Right lobe of liver (tissue), 6 donors: ENCODE data around the gene MID1IP1. TPM values are rescaled to one million over a fixed set of nuclear protein-coding genes. Genes with fewer than 3 reads are reported as not detected.

ENCODE experiments used
- ATAC-seq, 4 donors: fragments of 200-7000 bp; cut with Tn5 transposase; one replicate each; pipeline ENCODE4 v1.9.1; 2020; ENCODE audit warnings: mild to moderate bottlenecking in 4 of 4, moderate library complexity in 4 of 4
- DNase-seq, 3 donors: peaks; one replicate each; pipeline ENCODE4 v3.0.0-alpha.2; 2020
- H3K27ac ChIP-seq, 3 donors: fragments of 200-600 bp; one replicate each; pipeline ENCODE4 v1.8.0; 2022
- H3K27me3 ChIP-seq, 2 donors: fragments of 200-600 bp; one replicate each; pipeline ENCODE4 v1.8.0; 2022
- H3K36me3 ChIP-seq, 4 donors: fragments of 200-600 bp; sonication (generic) in 1 of 4; one replicate each; pipeline versions ENCODE4 v1.5.1 to v1.8.0; 2017 to 2022; ENCODE audit warnings: control low read depth in 1 of 4
- H3K4me1 ChIP-seq, 4 donors: fragments of 200-600 bp; sonication (generic) in 1 of 4; one replicate each; pipeline versions ENCODE4 v1.5.1 to v1.8.0; 2017 to 2022; ENCODE audit warnings: control low read depth in 1 of 4
- H3K4me3 ChIP-seq, 3 donors: fragments of 200-600 bp; one replicate each; pipeline ENCODE4 v1.8.0; 2022
- H3K9me3 ChIP-seq, 4 donors: fragments of 200-600 bp; sonication (generic) in 1 of 4; one replicate each; pipeline versions ENCODE4 v1.5.1 to v1.8.0; 2017 to 2022; ENCODE audit warnings: control low read depth in 1 of 4
- CTCF ChIP-seq, 4 donors: fragments of 200-600 bp in 3 of 4; fragments of 450-650 bp in 1 of 4; IDR thresholded peaks; one replicate each; pipeline versions ENCODE4 v1.5.1 to v1.8.0; 2016 to 2022; ENCODE audit warnings: antibody characterized with exemption in 4 of 4, mild to moderate bottlenecking in 2 of 4
- POLR2A ChIP-seq: fragments of 450-650 bp; IDR thresholded peaks from one replicate; pipeline ENCODE4 v1.6.1; 2017; ENCODE audit warnings: antibody characterized with exemption, mild to moderate bottlenecking
- WGBS: methylation state at CpG from one replicate; pipeline ENCODE4 v1.1.6; 2018; ENCODE audit warnings: low coverage, low lambda C conversion rate; ENCODE audit not compliant: insufficient coverage; ENCODE audit errors: missing lambda C conversion rate; 5-methylcytosine and 5-hydroxymethylcytosine counted together
- intact Hi-C, 2 donors: fragments of 100-400 bp; cut with DNase I; formaldehyde crosslinking; loops; one replicate each; pipeline versions ENCODE4 v1.11.2 to v1.14.1; 2022
- long read RNA-seq: library from polyadenylated mRNA; unstranded; transcript quantifications from one replicate; pipeline ENCODE4 v2.0.0, GENCODE V29; 2019
- total RNA-seq, 6 experiments: library from RNA; depleted of rRNA in 2 of 6; stranded (reverse); fragments of >200 nt in 2 of 6; fragmentation: NEBNext Ultra II Directional in 3 of 6; extraction: Animal tissue kit (Norgen Biotek cat#: 25700) in 3 of 6; gene quantifications; one replicate each; pipeline versions ENCODE4 v1.1.0 to v1.2.4, GENCODE V29; 2016 to 2023
- donor health status: DM: no; HTN: yes; CAD: no.
- donor health status: DM: no; HTN: no; CAD: no.
- donor health status: DM: no; HTN: no; CAD: no.
- donor health status: DM: no; HTN: yes; CAD: no.
- donor health status: DM: no; HTN: yes; CAD: no.

Gene MID1IP1
- 10 to 100 TPM; 18.4 to 59.8 (median 41.2) TPM for total RNA-seq
- long read RNA-seq: 0 reads

GRCh38 chrX:38800981-38801845 is at the start of gene MID1IP1:
Gene MID1IP1 (plus strand): TSS chrX:38801459. CDS start chrX:38804947, 3,488 bp downstream.
- intact Hi-C loops: no loop called here
- no peaks in the 10 kb centered on the region for H3K9me3 ChIP-seq
- TF ChIP-seq POLR2A: peak; percentile 79
- no peak for TF ChIP-seq CTCF (IDR thresholded peaks at IDR 0.05)
- ATAC-seq (peak; percentile 50 to 67 (median 61)), DNase-seq (peak; percentile 89 to 94 (median 93))
- peak within 1 kb of the TSS; percentile 30 to 69 (median 60) for H3K4me3 ChIP-seq
- no peaks in the 10 kb centered on the region for H3K4me1 ChIP-seq
- 22% methylated on average over 31 of the region's 32 CpGs for WGBS
- no peaks in the 10 kb centered on the region for H3K36me3 ChIP-seq
- no peaks in the 10 kb centered on the region for H3K27me3 ChIP-seq
- H3K27ac ChIP-seq: peak within 1 kb of the TSS; percentile 65 to 83 (median 82)

GRCh38 chrX:38754102-38754790 is 47.0 kb upstream of the MID1IP1 start:
- ATAC-seq: peak; percentile 74 to 87 (median 84)
- H3K36me3 ChIP-seq: no peaks in the 10 kb centered on the region
- H3K27ac ChIP-seq: no peak overlapping the region
- no peaks in the 10 kb centered on the region for H3K4me1 ChIP-seq
- DNase-seq: no peak
- TF ChIP-seq CTCF (IDR thresholded peaks at IDR 0.05) (peak; percentile 69 to 82 (median 72)), POLR2A (no peak)
- intact Hi-C loops: loop anchor here in 1 of 2 donors (10.0 kb wide), 1 partner anchor 391 kb away; no protein-coding TSS in a partner anchor
- H3K4me3 ChIP-seq: no peak overlapping the region
- H3K9me3 ChIP-seq: no peaks in the 10 kb centered on the region
- 26% methylated on average over 6 of the region's 6 CpGs for WGBS
- H3K27me3 ChIP-seq: no peaks in the 10 kb centered on the region

GRCh38 chrX:38754818-38755718 is 46.2 kb upstream of the MID1IP1 start:
- Histone ChIP-seq H3K27me3 (no peaks in the 10 kb centered on the region), H3K4me1 (no peaks in the 10 kb centered on the region), H3K36me3 (no peaks in the 10 kb centered on the region), H3K27ac (no peak overlapping the region), H3K4me3 (no peak overlapping the region), H3K9me3 (no peaks in the 10 kb centered on the region)
- TF ChIP-seq CTCF (IDR thresholded peaks at IDR 0.05): no peak
- TF ChIP-seq POLR2A: no peak
- ATAC-seq (no peak), DNase-seq (no peak)
- 54% methylated on average over 6 of the region's 7 CpGs for WGBS
- intact Hi-C loops: loop anchor here in 1 of 2 donors (10.0 kb wide), 1 partner anchor 390 kb away; no protein-coding TSS in a partner anchor

- WGBS: 50% methylated on average over 1 of the region's 1 CpG
- H3K36me3 ChIP-seq: no peaks in the 10 kb centered on the region
- intact Hi-C loops: no loop called here
- no peak for ATAC-seq
- H3K27ac ChIP-seq: no peak overlapping the region
- H3K4me1 ChIP-seq: no peaks in the 10 kb centered on the region
- no peak overlapping the region for H3K4me3 ChIP-seq
- DNase-seq: no peak
- H3K9me3 ChIP-seq: no peaks in the 10 kb centered on the region
- H3K27me3 ChIP-seq: no peaks in the 10 kb centered on the region
- TF ChIP-seq CTCF (IDR thresholded peaks at IDR 0.05) (no peak), POLR2A (no peak)
Measured at GRCh38 chrX:38760883-38761282, 40.4 kb upstream of the MID1IP1 start.
